Kidney (tissue), 14 donors: ENCODE measurements around the gene CYP26A1. TPM values are rescaled to one million over a fixed set of nuclear protein-coding genes. Genes with fewer than 3 reads are reported as not detected.

ENCODE experiments used
- DNase-seq, 5 donors: peaks; one replicate each; pipeline ENCODE4 v3.0.0-alpha.2; 2013 to 2020
- FAIRE-seq: peaks from 2 replicates; lab custom pipeline; 2012; peaks lifted over from hg19 to GRCh38; lab: Jason Lieb, UNC
- H3K27ac ChIP-seq, 2 donors: one replicate each; pipeline ENCODE4 v1.7.0; 2013; ENCODE audit warnings: low read depth in 2 of 2, low read length in 2 of 2, inconsistent platforms in 1 of 2
- H3K27me3 ChIP-seq: one replicate; pipeline ENCODE4 v1.7.1; 2013; ENCODE audit warnings: low read length, inconsistent platforms; ENCODE audit not compliant: control insufficient read depth, insufficient read depth
- H3K36me3 ChIP-seq, 3 donors: one replicate each; pipeline versions ENCODE4 v1.7.0 to v1.7.1; 2013; ENCODE audit warnings: low read length in 3 of 3, control low read depth in 1 of 3, inconsistent platforms in 1 of 3; ENCODE audit not compliant: insufficient read depth in 3 of 3, control insufficient read depth in 2 of 3
- H3K4me1 ChIP-seq, 3 donors: one replicate each; pipeline versions ENCODE4 v1.7.0 to v1.7.1; 2013; ENCODE audit warnings: low read length in 3 of 3, inconsistent platforms in 1 of 3, low read depth in 1 of 3; ENCODE audit not compliant: control insufficient read depth in 2 of 3, insufficient read depth in 2 of 3
- H3K4me3 ChIP-seq, 3 donors: one replicate each; pipeline versions ENCODE4 v1.7.0 to v1.8.1; 2013; ENCODE audit warnings: low read length in 3 of 3, control low read depth in 1 of 3, inconsistent platforms in 1 of 3
- H3K9ac ChIP-seq, 3 donors: one replicate each; pipeline versions ENCODE4 v1.7.0 to v1.7.1; 2013; ENCODE audit warnings: low read length in 3 of 3, control low read depth in 1 of 3, inconsistent platforms in 1 of 3
- H3K9me3 ChIP-seq, 3 donors: one replicate each; pipeline versions ENCODE4 v1.7.0 to v1.7.1; 2013; ENCODE audit warnings: low read length in 3 of 3, control low read depth in 1 of 3, inconsistent platforms in 1 of 3; ENCODE audit not compliant: control insufficient read depth in 2 of 3, insufficient read depth in 1 of 3
- intact Hi-C: fragments of 100-400 bp; cut with DNase I; formaldehyde crosslinking; loops from one replicate; pipeline ENCODE4 v1.11.1; 2022
- polyA plus RNA-seq: library from polyadenylated mRNA; stranded (reverse); fragments of 350-450 nt; fragmentation: Illumina TruSeq; extraction: RNeasy Lipid Tissue Mini Kit (QIAGEN cat#74804); gene quantifications from one replicate; pipeline ENCODE4 v1.2.3, GENCODE V29; 2014; ENCODE audit warnings: low read depth, low replicate concordance; ENCODE audit not compliant: insufficient read depth
- total RNA-seq: library from RNA; stranded (reverse); fragmentation: NEBNext Ultra II Directional; extraction: Animal tissue kit (Norgen Biotek cat#: 25700); gene quantifications from one replicate; pipeline ENCODE4 v1.2.1, GENCODE V29; 2021
- TF ChIP-seq, protein P1 (sequence below): IDR thresholded peaks from 3 replicates; pipeline ENCODE4 v1.5.1; 2012; ENCODE audit warnings: mild to moderate bottlenecking, moderate library complexity, borderline replicate concordance; ENCODE audit not compliant: insufficient read depth; ENCODE audit errors: extremely low read depth
- donor health status: control.
- donor health status: control.
- donor health status: control.
- donor health status: control.
- donor health status: control.
- donor health status: DM: yes; HTN: yes; CAD: no.
- donor health status: Normal renal cell carcinoma (clear cell type).

Gene CYP26A1
- total and polyA plus RNA-seq, 2 donors from 2014 or later = 0.22 TPM; not detected in 1

DNA sequence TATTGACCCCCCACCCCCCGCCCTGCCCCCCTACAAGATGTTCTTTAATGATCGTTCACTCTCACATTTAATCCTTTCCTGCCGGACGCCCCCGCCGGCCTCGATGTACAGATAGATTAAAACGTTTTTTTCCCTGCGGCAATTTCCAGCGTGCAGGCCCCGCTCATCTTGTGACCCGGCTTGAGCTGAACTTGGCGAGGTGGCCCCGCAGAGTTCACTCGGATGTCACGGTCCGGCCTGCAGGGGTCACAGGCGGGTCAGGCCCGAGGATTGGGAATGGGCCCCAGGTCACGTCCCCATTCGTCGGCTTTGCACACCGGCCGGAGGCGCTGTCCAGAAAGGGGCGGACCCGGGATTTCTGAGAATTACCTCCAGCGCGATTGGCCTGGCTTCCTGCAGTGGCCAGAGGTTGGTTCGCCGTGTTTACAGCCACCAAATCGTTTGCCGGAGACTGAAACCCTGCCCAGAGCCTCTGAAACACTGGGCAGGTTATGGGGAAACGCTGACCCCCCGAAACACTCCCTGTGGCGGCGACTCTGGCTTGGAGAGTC is 1.9 kb upstream of the CYP26A1 start:
- Histone ChIP-seq H3K9ac (peak overlapping the region in 1 of 3 donors; percentile 0), H3K36me3 (no peaks in the 10 kb centered on the region), H3K4me3 (peak overlapping the region; percentile 26 to 73 (median 57)), H3K27me3 (peaks cover 73% of the 10 kb centered on the region), H3K9me3 (no peaks in the 10 kb centered on the region), H3K27ac (no peak overlapping the region), H3K4me1 (peaks cover 0 to 26% (median 0%) of the 10 kb centered on the region in 3 donors)
- intact Hi-C loops = no loop called here
- DNase-seq = peak in 3 of 5 donors; percentile 49 to 72 (median 57)
- no peak for FAIRE-seq
- TF ChIP-seq, protein P1, sequence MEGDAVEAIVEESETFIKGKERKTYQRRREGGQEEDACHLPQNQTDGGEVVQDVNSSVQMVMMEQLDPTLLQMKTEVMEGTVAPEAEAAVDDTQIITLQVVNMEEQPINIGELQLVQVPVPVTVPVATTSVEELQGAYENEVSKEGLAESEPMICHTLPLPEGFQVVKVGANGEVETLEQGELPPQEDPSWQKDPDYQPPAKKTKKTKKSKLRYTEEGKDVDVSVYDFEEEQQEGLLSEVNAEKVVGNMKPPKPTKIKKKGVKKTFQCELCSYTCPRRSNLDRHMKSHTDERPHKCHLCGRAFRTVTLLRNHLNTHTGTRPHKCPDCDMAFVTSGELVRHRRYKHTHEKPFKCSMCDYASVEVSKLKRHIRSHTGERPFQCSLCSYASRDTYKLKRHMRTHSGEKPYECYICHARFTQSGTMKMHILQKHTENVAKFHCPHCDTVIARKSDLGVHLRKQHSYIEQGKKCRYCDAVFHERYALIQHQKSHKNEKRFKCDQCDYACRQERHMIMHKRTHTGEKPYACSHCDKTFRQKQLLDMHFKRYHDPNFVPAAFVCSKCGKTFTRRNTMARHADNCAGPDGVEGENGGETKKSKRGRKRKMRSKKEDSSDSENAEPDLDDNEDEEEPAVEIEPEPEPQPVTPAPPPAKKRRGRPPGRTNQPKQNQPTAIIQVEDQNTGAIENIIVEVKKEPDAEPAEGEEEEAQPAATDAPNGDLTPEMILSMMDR = no peak

- peak overlapping the region in 1 of 3 donors; percentile 0 for H3K9ac ChIP-seq
- peaks cover 71% of the 10 kb centered on the region for H3K27me3 ChIP-seq
- intact Hi-C loops = no loop called here
- no peaks in the 10 kb centered on the region for H3K36me3 ChIP-seq
- no peak for DNase-seq
- H3K27ac ChIP-seq = no peak overlapping the region
- H3K9me3 ChIP-seq = no peaks in the 10 kb centered on the region
- TF ChIP-seq, protein P1 = no peak
- FAIRE-seq = no peak
- H3K4me3 ChIP-seq = peak overlapping the region in 2 of 3 donors; percentile 57 to 73
- peaks cover 0 to 26% (median 0%) of the 10 kb centered on the region in 3 donors for H3K4me1 ChIP-seq
Observed at GRCh38 chr10:93072225-93072712, 1.4 kb upstream of the CYP26A1 start.

- no peaks in the 10 kb centered on the region for H3K9me3 ChIP-seq
- H3K9ac ChIP-seq = no peak overlapping the region
- H3K4me3 ChIP-seq = peak overlapping the region in 1 of 3 donors; percentile 73
- intact Hi-C loops = no loop called here
- FAIRE-seq = no peak
- H3K27ac ChIP-seq = no peak overlapping the region
- peaks cover 0 to 26% (median 0%) of the 10 kb centered on the region in 3 donors for H3K4me1 ChIP-seq
- H3K36me3 ChIP-seq = no peaks in the 10 kb centered on the region
- DNase-seq = no peak
- H3K27me3 ChIP-seq = peaks cover 71% of the 10 kb centered on the region
- TF ChIP-seq, protein P1 = no peak
Observed at GRCh38 chr10:93072713-93073538, 767 bp upstream of the CYP26A1 start.
